ENCODE results near the gene CERCAM.
A peak's percentile ranks its signal among the peaks of the same experiment; 100 is the strongest.

The CERCAM gene

GRCh38 chr9:128385496-128386460 lies 34.9 kb upstream of the CERCAM start:
- 82% methylated on average over 17 of the region's 18 CpGs for WGBS
- Histone ChIP-seq H3K79me1 (replicated peaks; ENCODE audit: low read length, poor library complexity, severe bottlenecking) (peaks cover 35% of the 10 kb centered on the region), H4K8ac (ENCODE audit: low read length) (no peak overlapping the region), H2AK5ac (ENCODE audit: low read length, severe bottlenecking) (no peak overlapping the region), H3K23ac (ENCODE audit: low read length in 2 of 2) (no peak overlapping the region), H3K4ac (ENCODE audit: low read depth in 1 of 2, low read length in 2 of 2) (no peak overlapping the region), H3K27me3 (ENCODE audit: control insufficient read depth in 1 of 2, insufficient read depth in 1 of 2, low read length in 2 of 2) (peaks cover 0 to 6% of the 10 kb centered on the region in 2 experiments), H3K27ac (ENCODE audit: low read length, poor library complexity, severe bottlenecking) (no peak overlapping the region), H2BK120ac (ENCODE audit: low read depth, low read length) (no peak overlapping the region), H3K4me3 (ENCODE audit: insufficient read depth in 1 of 2, low read depth in 1 of 2, low read length in 2 of 2) (no peak overlapping the region), H2BK5ac (ENCODE audit: low read depth, low read length, poor library complexity, severe bottlenecking) (no peak overlapping the region), H2BK15ac (ENCODE audit: low read depth, poor library complexity, severe bottlenecking) (no peak overlapping the region), H3K18ac (ENCODE audit: low read depth in 1 of 2, low read length in 2 of 2) (no peak overlapping the region), H3K9ac (ENCODE audit: low read length) (no peak overlapping the region), H3K9me3 (ENCODE audit: control insufficient read depth, low read length) (no peaks in the 10 kb centered on the region), H2BK12ac (ENCODE audit: low read length in 2 of 2) (no peak overlapping the region), H2AFZ (ENCODE audit: low read depth, low read length) (no peak overlapping the region), H3K4me2 (ENCODE audit: low read length, poor library complexity, severe bottlenecking) (no peak overlapping the region), H4K91ac (ENCODE audit: low read length) (no peak overlapping the region), H3K4me1 (ENCODE audit: control insufficient read depth, insufficient read depth, low read depth, low read length) (peaks cover 6% of the 10 kb centered on the region), H3K36me3 (ENCODE audit: control insufficient read depth in 1 of 2, insufficient read depth in 2 of 2, low read depth in 1 of 2, low read length in 2 of 2) (peaks cover 68 to 83% of the 10 kb centered on the region in 2 experiments), H3K14ac (ENCODE audit: low read length in 2 of 2) (no peak overlapping the region)
- DNase-seq, result no peak

- no peak overlapping the region for H2BK5ac ChIP-seq (ENCODE audit: low read depth, low read length, poor library complexity, severe bottlenecking)
- H3K23ac ChIP-seq (ENCODE audit: low read length in 2 of 2), result no peak overlapping the region
- WGBS, result 96% methylated on average over 9 of the region's 10 CpGs
- no peak overlapping the region for H2BK120ac ChIP-seq (ENCODE audit: low read depth, low read length)
- H3K4ac ChIP-seq (ENCODE audit: low read depth in 1 of 2, low read length in 2 of 2), result no peak overlapping the region
- H3K79me1 ChIP-seq (replicated peaks; ENCODE audit: low read length, poor library complexity, severe bottlenecking), result peaks cover 25% of the 10 kb centered on the region
- H3K4me2 ChIP-seq (ENCODE audit: low read length, poor library complexity, severe bottlenecking), result no peak overlapping the region
- H3K9ac ChIP-seq (ENCODE audit: low read length), result no peak overlapping the region
- no peak overlapping the region for H3K18ac ChIP-seq (ENCODE audit: low read depth in 1 of 2, low read length in 2 of 2)
- no peak overlapping the region for H2AFZ ChIP-seq (ENCODE audit: low read depth, low read length)
- H3K4me3 ChIP-seq (ENCODE audit: insufficient read depth in 1 of 2, low read depth in 1 of 2, low read length in 2 of 2), result no peak overlapping the region
- H3K27me3 ChIP-seq (ENCODE audit: control insufficient read depth in 1 of 2, insufficient read depth in 1 of 2, low read length in 2 of 2), result peaks cover 0 to 26% of the 10 kb centered on the region in 2 experiments
- no peak overlapping the region for H4K8ac ChIP-seq (ENCODE audit: low read length)
- no peak overlapping the region for H3K27ac ChIP-seq (ENCODE audit: low read length, poor library complexity, severe bottlenecking)
- no peak overlapping the region for H4K91ac ChIP-seq (ENCODE audit: low read length)
- H2BK12ac ChIP-seq (ENCODE audit: low read length in 2 of 2), result no peak overlapping the region
- no peak overlapping the region for H2AK5ac ChIP-seq (ENCODE audit: low read length, severe bottlenecking)
- H3K36me3 ChIP-seq (ENCODE audit: control insufficient read depth in 1 of 2, insufficient read depth in 2 of 2, low read depth in 1 of 2, low read length in 2 of 2), result peaks cover 65 to 83% of the 10 kb centered on the region in 2 experiments
- no peak for DNase-seq
- H3K14ac ChIP-seq (ENCODE audit: low read length in 2 of 2), result no peak overlapping the region
- no peak overlapping the region for H2BK15ac ChIP-seq (ENCODE audit: low read depth, poor library complexity, severe bottlenecking)
- H3K9me3 ChIP-seq (ENCODE audit: control insufficient read depth, low read length), result no peaks in the 10 kb centered on the region
- peaks cover 15% of the 10 kb centered on the region for H3K4me1 ChIP-seq (ENCODE audit: control insufficient read depth, insufficient read depth, low read depth, low read length)
Measured at GRCh38 chr9:128388150-128388549, 32.5 kb upstream of the CERCAM start.

GRCh38 chr9:128389395-128390149 lies 31.1 kb upstream of the CERCAM start:
- Histone ChIP-seq H3K4me2 (ENCODE audit: low read length, poor library complexity, severe bottlenecking) (no peak overlapping the region), H2AK5ac (ENCODE audit: low read length, severe bottlenecking) (no peak overlapping the region), H3K27me3 (ENCODE audit: control insufficient read depth in 1 of 2, insufficient read depth in 1 of 2, low read length in 2 of 2) (peaks cover 2 to 41% of the 10 kb centered on the region in 2 experiments), H2BK15ac (ENCODE audit: low read depth, poor library complexity, severe bottlenecking) (no peak overlapping the region), H3K27ac (ENCODE audit: low read length, poor library complexity, severe bottlenecking) (no peak overlapping the region), H3K14ac (ENCODE audit: low read length in 2 of 2) (no peak overlapping the region), H3K9me3 (ENCODE audit: control insufficient read depth, low read length) (no peaks in the 10 kb centered on the region), H3K4me3 (ENCODE audit: insufficient read depth in 1 of 2, low read depth in 1 of 2, low read length in 2 of 2) (peak overlapping the region in 1 of 2 experiments; percentile 5), H4K8ac (ENCODE audit: low read length) (no peak overlapping the region), H3K4me1 (ENCODE audit: control insufficient read depth, insufficient read depth, low read depth, low read length) (peaks cover 18% of the 10 kb centered on the region), H3K23ac (ENCODE audit: low read length in 2 of 2) (no peak overlapping the region), H3K18ac (ENCODE audit: low read depth in 1 of 2, low read length in 2 of 2) (no peak overlapping the region), H2BK120ac (ENCODE audit: low read depth, low read length) (no peak overlapping the region), H2BK5ac (ENCODE audit: low read depth, low read length, poor library complexity, severe bottlenecking) (no peak overlapping the region), H2BK12ac (ENCODE audit: low read length in 2 of 2) (no peak overlapping the region), H3K4ac (ENCODE audit: low read depth in 1 of 2, low read length in 2 of 2) (no peak overlapping the region), H3K9ac (ENCODE audit: low read length) (no peak overlapping the region), H3K36me3 (ENCODE audit: control insufficient read depth in 1 of 2, insufficient read depth in 2 of 2, low read depth in 1 of 2, low read length in 2 of 2) (peaks cover 51 to 70% of the 10 kb centered on the region in 2 experiments), H3K79me1 (replicated peaks; ENCODE audit: low read length, poor library complexity, severe bottlenecking) (peaks cover 15% of the 10 kb centered on the region), H4K91ac (ENCODE audit: low read length) (no peak overlapping the region), H2AFZ (ENCODE audit: low read depth, low read length) (no peak overlapping the region)
- no peak for DNase-seq
- 85% methylated on average over 13 of the region's 13 CpGs for WGBS
